Mesothelial cell of epicardium (in vitro differentiated cells): ENCODE results near the gene PDZD8. TPM values are rescaled to one million over a fixed set of nuclear protein-coding genes. Genes with fewer than 3 reads are reported as not detected.

Source experiments
- DNase-seq, 2 experiments: peaks; one replicate each; pipeline ENCODE4 v3.0.0; 2021; ENCODE audit warnings: low spot score in 2 of 2; ENCODE audit not compliant: unreplicated experiment in 2 of 2
- H3K27ac Mint-ChIP-seq: 2 replicates; pipeline ENCODE4 v1.8.0; 2021; ENCODE audit warnings: mixed read lengths
- H3K27me3 Mint-ChIP-seq: 2 replicates; pipeline ENCODE4 v1.8.0; 2021; ENCODE audit warnings: low read depth, mixed read lengths
- H3K36me3 Mint-ChIP-seq: 2 replicates; pipeline ENCODE4 v1.8.0; 2021; ENCODE audit warnings: mixed read lengths
- H3K4me1 Mint-ChIP-seq: 2 replicates; pipeline ENCODE4 v1.8.0; 2021; ENCODE audit warnings: mixed read lengths
- H3K4me3 Mint-ChIP-seq: 2 replicates; pipeline ENCODE4 v1.8.0; 2021; ENCODE audit warnings: mild to moderate bottlenecking, moderate library complexity, mixed read lengths
- H3K9me3 Mint-ChIP-seq: 2 replicates; pipeline ENCODE4 v1.8.0; 2021; ENCODE audit warnings: mixed read lengths
- total RNA-seq: library from RNA; stranded (reverse); gene quantifications from 3 replicates; pipeline ENCODE4 v1.2.1, GENCODE V29; 2021
- TF ChIP-seq, protein P1 (sequence below): fragments of 200-600 bp; sonication (generic); IDR thresholded peaks from one replicate; pipeline ENCODE4 v1.5.0; 2021; ENCODE audit warnings: antibody characterized with exemption; ENCODE audit not compliant: unreplicated experiment

PDZD8 gene
- total RNA-seq, 1 donor from 2014 or later, result 27.3 TPM

DNA sequence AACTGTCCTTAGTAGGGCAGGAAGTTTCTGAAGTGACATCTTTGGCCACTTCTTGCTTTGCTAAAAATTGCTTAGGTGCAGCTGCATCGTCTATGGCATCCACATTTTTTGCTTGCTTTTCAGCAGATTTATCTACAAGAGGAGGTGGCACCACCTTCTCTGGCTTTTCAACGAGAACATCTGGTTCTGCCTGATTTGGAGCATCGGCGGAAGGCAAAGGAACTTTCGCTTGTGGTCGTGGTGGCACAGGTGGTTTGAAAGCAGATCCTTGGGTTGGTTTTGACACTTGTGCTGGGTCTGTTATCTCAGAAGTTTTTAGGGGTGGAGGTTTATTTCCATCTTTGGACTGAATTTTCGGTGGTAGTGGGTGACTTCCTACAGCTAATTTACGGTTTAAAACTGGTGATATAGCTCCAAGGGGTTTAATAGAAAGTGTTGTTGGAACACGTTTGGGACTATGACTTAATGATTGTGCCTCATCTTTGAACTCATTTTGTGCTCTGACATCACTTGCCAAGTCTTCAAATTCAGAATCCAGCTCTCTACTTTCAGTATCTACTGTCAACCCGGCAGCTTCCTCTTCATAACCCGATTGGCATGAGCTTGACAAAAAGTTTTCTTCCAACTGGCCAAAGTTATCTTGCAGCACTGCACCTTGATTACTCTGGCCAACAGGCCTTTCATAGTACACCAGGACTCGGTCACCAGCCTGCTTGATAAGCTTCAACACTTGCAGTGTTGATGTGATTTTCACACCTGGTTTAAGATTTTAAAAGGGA is 90.3 kb downstream of the PDZD8 start:
- TF ChIP-seq, protein P1, sequence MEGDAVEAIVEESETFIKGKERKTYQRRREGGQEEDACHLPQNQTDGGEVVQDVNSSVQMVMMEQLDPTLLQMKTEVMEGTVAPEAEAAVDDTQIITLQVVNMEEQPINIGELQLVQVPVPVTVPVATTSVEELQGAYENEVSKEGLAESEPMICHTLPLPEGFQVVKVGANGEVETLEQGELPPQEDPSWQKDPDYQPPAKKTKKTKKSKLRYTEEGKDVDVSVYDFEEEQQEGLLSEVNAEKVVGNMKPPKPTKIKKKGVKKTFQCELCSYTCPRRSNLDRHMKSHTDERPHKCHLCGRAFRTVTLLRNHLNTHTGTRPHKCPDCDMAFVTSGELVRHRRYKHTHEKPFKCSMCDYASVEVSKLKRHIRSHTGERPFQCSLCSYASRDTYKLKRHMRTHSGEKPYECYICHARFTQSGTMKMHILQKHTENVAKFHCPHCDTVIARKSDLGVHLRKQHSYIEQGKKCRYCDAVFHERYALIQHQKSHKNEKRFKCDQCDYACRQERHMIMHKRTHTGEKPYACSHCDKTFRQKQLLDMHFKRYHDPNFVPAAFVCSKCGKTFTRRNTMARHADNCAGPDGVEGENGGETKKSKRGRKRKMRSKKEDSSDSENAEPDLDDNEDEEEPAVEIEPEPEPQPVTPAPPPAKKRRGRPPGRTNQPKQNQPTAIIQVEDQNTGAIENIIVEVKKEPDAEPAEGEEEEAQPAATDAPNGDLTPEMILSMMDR, result no peak
- H3K36me3 Mint-ChIP-seq, result peaks cover 20% of the 10 kb centered on the region
- no peak for DNase-seq
- no peaks in the 10 kb centered on the region for H3K9me3 Mint-ChIP-seq
- H3K27ac Mint-ChIP-seq, result no peak overlapping the region
- H3K27me3 Mint-ChIP-seq, result no peaks in the 10 kb centered on the region
- H3K4me3 Mint-ChIP-seq, result no peak overlapping the region
- no peaks in the 10 kb centered on the region for H3K4me1 Mint-ChIP-seq

DNA sequence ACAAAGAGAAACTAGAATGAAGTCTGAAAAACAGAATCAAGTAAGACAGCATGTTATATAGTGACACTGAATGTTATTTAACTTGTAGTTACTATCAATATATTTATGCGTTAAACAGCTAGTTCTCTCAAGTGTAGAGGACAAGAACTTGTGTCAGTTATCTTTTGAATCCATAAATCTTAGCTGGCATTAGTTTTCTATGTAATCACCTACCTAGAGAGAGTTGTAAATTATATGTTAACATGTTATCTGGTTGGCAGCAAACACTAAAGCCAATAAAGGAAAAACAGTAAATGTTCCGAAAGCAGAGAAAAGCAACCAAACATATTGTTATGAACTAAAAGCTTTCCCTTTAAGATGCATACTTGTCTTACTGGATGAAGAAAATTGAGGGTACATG is 97.6 kb downstream of the PDZD8 start:
- Mint-ChIP-seq H3K27ac (no peak overlapping the region), H3K27me3 (no peaks in the 10 kb centered on the region), H3K9me3 (no peaks in the 10 kb centered on the region), H3K4me3 (no peak overlapping the region), H3K36me3 (peaks cover 1% of the 10 kb centered on the region), H3K4me1 (peaks cover 7% of the 10 kb centered on the region)
- no peak for DNase-seq
- TF ChIP-seq, protein P1, result no peak

DNA sequence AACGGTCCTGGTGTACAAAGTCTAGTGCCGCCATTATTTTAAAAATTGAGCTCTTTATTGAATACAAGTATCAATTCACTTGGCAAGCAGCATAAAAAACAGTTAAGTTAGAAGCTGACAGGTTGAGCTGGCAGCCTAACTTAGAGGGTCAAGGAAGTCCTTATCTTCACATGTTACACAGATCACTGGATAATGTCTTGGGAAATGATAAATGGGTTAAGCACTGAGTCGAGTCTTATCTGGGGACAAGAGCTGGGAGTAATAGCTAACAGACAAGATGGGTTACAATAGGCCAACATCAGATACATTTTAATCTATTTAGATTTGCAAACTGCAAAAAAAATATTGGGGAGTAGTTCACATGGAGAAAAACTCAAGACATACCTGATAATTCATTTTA is 100.1 kb downstream of the PDZD8 start:
- H3K36me3 Mint-ChIP-seq, result peaks cover 1% of the 10 kb centered on the region
- DNase-seq, result no peak
- H3K27me3 Mint-ChIP-seq, result no peaks in the 10 kb centered on the region
- no peak overlapping the region for H3K27ac Mint-ChIP-seq
- H3K9me3 Mint-ChIP-seq, result no peaks in the 10 kb centered on the region
- TF ChIP-seq, protein P1, result no peak
- H3K4me3 Mint-ChIP-seq, result no peak overlapping the region
- H3K4me1 Mint-ChIP-seq, result peaks cover 18% of the 10 kb centered on the region

DNA sequence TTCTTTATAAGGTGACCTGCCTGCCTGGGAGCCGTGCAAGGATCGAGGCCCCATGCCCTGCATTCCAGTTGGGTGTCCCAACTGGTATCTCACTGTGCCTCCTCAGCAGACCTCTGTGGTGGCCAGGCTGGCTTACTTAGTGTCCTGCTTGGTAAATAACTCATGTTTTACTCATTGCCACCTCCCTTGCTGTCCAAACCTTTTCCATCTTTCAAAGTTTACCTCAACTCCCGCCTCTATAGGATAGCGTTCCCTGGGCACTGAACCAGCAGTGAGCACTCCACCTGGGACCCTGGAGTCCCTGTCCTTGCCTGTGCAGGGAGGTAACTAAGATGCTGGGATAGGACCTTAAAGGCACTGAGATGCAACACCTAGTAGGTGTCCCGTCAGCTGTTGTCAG is 100.7 kb downstream of the PDZD8 start:
- Mint-ChIP-seq H3K9me3 (no peaks in the 10 kb centered on the region), H3K36me3 (peaks cover 1% of the 10 kb centered on the region), H3K4me3 (no peak overlapping the region), H3K27me3 (no peaks in the 10 kb centered on the region), H3K27ac (no peak overlapping the region), H3K4me1 (peaks cover 18% of the 10 kb centered on the region)
- DNase-seq, result no peak
- TF ChIP-seq, protein P1, result no peak

DNA sequence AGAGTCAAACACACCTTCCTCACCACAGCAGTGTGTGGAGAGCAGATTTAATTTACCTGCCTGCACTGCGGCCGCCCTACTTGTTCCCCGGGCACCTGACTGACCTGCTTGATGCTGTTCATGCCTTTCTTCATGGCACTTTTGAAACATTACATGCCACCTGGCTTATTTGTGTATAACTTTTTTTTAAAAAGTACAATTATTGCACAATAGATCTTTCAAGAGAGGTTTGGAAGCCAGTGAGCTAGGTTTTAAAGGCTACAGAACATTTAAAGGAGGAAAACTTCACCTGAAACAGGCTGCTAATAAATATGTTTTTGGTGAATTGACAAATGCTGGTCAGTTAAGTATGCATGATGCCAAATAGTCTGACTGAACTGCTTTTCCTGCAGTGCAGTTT is 101.3 kb downstream of the PDZD8 start:
- TF ChIP-seq, protein P1, result no peak
- DNase-seq, result no peak
- no peaks in the 10 kb centered on the region for H3K27me3 Mint-ChIP-seq
- peaks cover 1% of the 10 kb centered on the region for H3K36me3 Mint-ChIP-seq
- no peak overlapping the region for H3K27ac Mint-ChIP-seq
- no peaks in the 10 kb centered on the region for H3K9me3 Mint-ChIP-seq
- no peak overlapping the region for H3K4me3 Mint-ChIP-seq
- peaks cover 18% of the 10 kb centered on the region for H3K4me1 Mint-ChIP-seq
